GM12892 (cell line): ENCODE data around the gene ABCC3.

Experiments
- DNase-seq: peaks from one replicate; pipeline ENCODE4 v3.0.0; 2011; ENCODE audit not compliant: insufficient read length
- FAIRE-seq: peaks from 2 replicates; lab custom pipeline; 2011; peaks lifted over from hg19 to GRCh38; lab: Jason Lieb, UNC
- POLR2A ChIP-seq: IDR thresholded peaks from 2 replicates; pipeline ENCODE4 v1.6.1; 2011; ENCODE audit warnings: low read depth, low read length, control low read depth
- POLR2AphosphoS5 ChIP-seq: IDR thresholded peaks from 2 replicates; pipeline ENCODE4 v1.6.1; 2011; ENCODE audit warnings: low read depth, low read length, control low read depth
- TAF1 ChIP-seq: IDR thresholded peaks from 2 replicates; pipeline ENCODE4 v1.6.1; 2011; ENCODE audit warnings: low read depth, mild to moderate bottlenecking, control low read depth, low read length, borderline replicate concordance

The ABCC3 gene

DNA sequence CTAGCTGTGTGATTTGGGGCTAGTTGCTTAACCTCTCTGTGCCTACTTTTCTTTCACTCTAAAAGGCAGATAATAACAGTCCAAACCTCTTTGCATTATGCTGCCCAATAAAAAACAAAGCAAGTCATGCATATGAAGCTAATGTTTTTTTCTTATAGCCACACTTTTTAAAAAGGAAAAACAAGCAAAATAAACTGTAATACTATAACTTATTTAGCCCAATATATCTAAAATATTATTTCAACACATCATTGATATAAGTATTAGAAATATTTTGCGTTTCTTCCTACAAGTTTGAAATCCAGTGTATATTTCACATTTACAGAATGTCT, 50.6 kb downstream of the ABCC3 start:
- no peak for TF ChIP-seq POLR2AphosphoS5
- no peak for TF ChIP-seq TAF1
- no peak for FAIRE-seq
- DNase-seq = no peak

DNA sequence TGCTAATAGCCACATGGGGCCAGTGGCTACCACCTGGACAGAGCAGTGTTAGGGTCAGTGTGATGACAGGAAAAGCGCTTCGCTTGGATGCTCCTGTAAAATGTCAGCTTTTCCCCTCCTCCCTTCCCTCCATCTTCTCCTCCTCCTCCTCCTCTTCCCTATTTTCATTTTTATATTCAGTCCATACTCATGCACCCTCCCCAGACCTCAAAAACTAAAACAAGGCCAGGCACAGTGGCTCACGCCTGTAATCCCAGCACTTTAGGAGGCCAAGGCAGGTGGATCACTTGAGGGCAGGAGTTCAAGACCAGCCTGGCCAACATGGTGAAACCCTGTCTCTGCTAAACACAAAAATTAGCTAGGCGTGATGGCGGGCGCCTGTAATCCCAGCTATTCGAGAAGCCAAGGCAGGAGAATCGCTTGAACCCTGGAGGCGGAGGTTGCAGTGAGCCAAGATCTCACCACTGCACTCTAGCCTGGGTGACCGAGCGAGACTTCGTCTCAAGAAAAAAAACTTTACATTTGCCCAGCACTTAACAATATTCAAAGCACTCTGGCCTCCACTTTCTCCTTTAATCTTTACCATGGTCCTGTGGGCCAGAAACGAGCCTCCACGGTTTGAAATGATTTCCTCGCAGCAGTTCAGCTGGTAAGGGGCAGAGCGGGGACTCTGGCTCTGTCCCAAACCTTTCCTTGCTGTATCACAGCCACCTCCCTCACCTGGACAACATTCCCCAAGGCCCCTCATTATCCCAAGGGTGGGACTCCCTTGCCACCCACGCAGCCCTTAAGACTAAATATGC, 51.2 kb downstream of the ABCC3 start:
- DNase-seq = no peak
- FAIRE-seq = no peak

DNA sequence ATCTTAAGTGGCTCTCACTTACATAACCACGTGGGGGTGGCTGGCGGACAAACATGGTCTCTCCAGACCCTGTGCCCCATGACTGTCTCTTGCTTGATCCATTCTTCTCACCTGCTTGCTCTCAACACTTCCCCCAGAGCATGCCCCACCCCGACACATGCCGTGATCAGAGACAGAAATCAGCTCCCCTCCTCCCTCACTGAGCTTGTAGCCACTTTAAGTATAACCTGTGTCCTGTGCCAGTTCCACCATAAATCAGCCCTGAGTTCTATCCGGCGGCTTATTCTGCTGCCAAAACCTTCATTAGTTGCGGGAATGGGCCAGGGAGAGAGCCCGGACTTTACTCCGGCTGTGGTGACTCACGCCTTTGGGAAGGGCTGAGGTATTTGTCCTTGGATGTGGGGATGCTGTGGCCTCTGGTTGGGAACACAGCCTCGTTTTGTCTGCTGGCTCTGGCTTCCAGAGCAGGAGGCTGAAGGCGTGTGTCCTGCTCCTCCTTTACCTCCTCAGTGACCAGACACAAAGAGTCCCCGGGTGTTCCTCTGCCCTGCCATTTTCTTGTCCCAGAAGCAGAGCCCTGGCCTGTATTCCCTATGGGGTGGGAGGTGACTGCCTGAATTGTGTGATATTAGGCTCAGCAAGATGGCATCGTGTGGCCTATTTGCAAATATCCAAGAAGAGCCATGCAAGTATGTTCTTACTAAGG, 52.0 kb downstream of the ABCC3 start:
- no peak for TF ChIP-seq POLR2AphosphoS5
- TF ChIP-seq POLR2A = no peak
- TF ChIP-seq TAF1 = no peak
- FAIRE-seq (no peak), DNase-seq (no peak)

More for the DNA sequence above, 51.2 kb downstream of the ABCC3 start:
- TF ChIP-seq TAF1 = no peak
- TF ChIP-seq POLR2A = no peak
- TF ChIP-seq POLR2AphosphoS5 = no peak

DNA sequence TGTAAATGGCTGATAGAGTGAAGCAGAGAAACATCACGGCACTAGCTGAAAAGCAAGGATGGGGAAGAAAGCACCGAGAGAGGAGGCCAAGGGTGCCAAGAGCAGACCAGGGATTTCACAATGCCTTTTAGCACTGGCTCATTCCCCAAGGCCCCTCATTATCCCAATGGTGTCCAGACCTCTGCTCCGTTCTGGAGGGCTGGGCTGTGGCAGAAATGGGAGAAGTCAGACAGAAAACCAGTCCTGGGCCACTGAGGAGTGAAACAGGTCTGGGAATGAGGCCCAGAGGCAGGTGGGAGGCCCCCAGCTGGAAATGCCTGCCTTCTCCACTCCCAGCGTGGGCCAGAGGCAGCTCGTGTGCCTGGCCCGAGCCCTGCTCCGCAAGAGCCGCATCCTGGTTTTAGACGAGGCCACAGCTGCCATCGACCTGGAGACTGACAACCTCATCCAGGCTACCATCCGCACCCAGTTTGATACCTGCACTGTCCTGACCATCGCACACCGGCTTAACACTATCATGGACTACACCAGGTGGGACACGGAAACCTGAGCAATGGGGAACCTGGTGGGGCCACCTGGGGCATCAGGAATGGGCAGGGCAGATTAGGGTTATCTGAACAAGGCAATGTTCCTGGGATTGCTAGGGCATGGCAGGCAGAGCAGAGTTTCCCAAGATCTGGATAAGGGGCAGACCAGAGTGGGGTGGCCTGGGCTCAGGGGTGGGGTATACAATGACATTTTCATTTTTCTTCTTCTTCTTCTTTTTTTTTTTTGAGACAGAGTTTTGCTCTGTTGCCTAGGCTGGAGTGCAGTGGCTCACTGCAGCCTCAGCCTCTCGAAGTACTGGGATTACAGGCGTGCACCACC, 52.8 kb downstream of the ABCC3 start:
- TF ChIP-seq TAF1 = no peak
- no peak for TF ChIP-seq POLR2AphosphoS5
- TF ChIP-seq POLR2A = no peak
- no peak for FAIRE-seq
- no peak for DNase-seq

DNA sequence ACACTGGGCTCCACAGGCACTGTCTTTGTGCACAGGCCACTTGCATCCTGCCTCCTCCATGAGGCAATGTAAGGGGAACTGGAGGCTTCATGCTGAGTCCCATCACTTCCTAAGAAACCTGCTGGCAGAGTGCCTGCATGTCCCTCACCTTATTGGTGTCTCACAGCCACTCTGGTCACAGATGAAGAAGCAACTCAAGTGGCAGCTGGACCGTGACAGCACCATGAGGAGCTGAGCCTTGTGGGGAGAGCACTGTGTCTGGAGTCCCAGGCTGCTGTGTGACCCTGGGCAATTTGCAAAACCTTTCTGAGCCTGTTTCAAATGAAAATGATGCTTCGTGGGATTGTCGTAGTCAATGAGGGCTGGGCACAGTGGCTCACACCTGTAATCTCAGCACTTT, 53.6 kb downstream of the ABCC3 start:
- TF ChIP-seq POLR2A (no peak), TAF1 (no peak)
- no peak for DNase-seq
- FAIRE-seq = no peak

DNA sequence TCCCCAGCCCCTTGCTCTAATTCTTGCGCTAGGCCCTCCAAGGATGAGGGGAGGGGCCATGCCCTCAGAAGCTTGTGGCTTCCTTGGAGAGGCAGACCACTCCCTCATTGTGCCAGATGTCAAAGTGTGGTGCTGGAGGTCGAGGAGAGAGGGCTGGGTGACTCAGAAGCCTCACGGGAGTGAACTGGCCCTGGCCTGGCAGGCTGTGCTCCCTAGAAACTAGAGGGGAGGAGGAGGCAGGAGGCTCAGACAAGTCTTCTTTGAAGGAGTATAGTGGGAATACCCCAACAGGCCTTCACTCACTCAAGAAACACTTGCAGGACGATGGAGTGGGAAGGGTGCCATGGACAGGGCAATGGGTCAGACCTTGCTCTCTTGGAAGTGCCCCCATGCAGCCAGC, 54.6 kb downstream of the ABCC3 start:
- no peak for FAIRE-seq

DNA sequence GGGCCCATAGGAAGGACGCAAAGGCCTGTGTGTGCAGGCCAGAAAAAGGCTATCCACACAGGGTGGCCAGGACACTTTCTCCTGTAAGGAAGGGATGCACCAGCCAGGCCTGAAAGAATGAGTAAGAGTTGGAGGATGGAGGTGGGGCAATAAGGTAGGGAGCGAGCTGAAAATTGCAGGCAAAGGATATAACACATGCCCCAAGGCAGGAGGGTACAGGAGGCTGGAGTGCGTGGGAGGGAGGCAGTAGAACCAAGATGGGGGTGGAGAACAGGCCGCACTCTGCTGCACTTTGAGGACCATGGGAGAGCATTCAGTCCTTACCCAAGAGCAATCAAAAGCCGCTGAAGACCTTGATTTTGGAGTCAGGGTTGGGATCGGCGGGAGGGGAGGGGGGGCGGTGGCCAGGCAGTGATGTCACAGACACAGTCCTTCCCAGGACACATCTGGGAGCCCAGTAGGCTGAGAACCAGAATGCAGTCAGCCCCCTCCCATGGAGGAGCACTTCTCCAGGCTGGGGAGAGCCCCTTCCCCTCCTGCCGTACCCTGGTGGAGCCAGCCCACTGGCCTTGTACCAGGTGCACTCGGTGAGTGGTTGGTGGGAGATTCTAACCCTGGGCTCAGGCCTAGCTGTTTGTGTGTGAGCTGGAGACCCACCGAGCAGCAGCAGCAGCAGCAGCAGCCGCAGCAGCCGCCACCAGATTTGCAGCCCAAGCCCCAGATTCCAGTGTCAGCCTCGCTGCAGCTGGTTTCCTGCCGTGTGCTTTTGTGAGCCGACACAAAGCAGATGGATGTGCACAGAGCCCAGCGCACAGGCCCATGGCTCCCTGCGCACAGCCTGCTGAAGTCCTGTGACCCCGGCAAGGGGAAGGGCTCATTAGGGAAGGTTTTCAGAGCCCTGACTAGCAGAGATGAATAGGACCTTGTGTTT, 55.5 kb downstream of the ABCC3 start:
- no peak for DNase-seq
- TF ChIP-seq POLR2A (no peak), POLR2AphosphoS5 (no peak), TAF1 (no peak)
- no peak for FAIRE-seq

More for the DNA sequence above, 54.6 kb downstream of the ABCC3 start:
- DNase-seq = no peak
- no peak for TF ChIP-seq POLR2A
- no peak for TF ChIP-seq TAF1
- TF ChIP-seq POLR2AphosphoS5 = no peak

DNA sequence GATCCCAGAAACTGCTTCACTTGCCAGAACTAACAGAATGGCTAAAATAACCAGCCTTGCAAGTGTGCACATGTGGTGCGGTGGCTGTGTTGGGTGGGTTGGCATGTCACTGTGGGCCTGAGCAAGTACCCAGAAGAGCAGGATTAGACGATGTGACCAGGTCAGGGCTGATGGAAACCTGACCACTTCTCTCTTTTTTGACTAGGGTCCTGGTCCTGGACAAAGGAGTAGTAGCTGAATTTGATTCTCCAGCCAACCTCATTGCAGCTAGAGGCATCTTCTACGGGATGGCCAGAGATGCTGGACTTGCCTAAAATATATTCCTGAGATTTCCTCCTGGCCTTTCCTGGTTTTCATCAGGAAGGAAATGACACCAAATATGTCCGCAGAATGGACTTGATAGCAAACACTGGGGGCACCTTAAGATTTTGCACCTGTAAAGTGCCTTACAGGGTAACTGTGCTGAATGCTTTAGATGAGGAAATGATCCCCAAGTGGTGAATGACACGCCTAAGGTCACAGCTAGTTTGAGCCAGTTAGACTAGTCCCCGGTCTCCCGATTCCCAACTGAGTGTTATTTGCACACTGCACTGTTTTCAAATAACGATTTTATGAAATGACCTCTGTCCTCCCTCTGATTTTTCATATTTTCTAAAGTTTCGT, 56.3 kb downstream of the ABCC3 start:
- DNase-seq (no peak), FAIRE-seq (no peak)
- no peak for TF ChIP-seq TAF1
- TF ChIP-seq POLR2AphosphoS5 = no peak
- TF ChIP-seq POLR2A = no peak

DNA sequence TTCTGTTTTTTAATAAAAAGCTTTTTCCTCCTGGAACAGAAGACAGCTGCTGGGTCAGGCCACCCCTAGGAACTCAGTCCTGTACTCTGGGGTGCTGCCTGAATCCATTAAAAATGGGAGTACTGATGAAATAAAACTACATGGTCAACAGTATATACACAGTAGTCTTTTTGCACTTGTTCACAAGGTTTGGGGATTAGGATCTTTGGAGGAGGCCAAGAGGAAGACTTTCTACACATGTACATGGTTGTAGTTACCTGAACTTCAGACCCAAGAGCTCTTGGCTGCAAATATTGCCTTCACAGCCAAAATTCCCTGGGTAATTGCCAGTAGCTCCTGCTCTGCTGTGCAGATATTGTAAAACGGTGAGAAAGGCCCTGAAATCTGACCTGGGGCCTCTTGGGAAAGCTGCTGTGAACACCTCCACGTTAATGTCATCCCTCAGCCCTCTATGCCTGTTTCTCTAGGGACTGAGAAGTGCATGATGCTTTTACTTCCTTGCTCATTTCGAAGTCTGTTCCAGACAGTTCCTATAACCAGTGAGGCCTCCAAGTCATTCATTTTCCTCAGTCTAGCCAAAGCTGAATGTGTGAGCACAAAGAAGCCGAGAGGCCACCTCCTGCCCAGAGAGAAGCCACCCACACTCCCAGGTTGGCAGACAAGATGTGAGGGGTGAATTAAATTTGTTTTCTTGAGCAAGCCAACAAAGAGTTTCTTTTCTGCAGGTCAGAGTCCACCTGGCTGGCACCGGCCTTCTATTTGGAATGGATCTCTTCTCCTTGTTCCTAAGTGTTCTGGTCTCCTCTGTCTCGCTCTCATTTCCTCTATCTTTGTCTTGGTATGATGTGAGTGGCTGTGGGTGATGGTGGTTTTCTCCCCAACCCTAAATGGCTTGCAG, 57.1 kb downstream of the ABCC3 start:
- TF ChIP-seq TAF1 (no peak), POLR2AphosphoS5 (no peak), POLR2A (no peak)
- FAIRE-seq (no peak), DNase-seq (no peak)
